ENCODE results near the gene TRPC4. TPM values are rescaled to one million over a fixed set of nuclear protein-coding genes. Genes with fewer than 3 reads are reported as not detected.

TRPC4 gene
- total and polyA plus RNA-seq, 8 donors = 0.23 to 12.3 (median 3.9) TPM; not detected in 1

- TF ChIP-seq CTCF (IDR thresholded peaks at IDR 0.05) (no peak), POLR2AphosphoS5 (IDR thresholded peaks at IDR 0.05) (no peak), POLR2A (IDR thresholded peaks at IDR 0.05) (no peak), EP300 (IDR thresholded peaks at IDR 0.05) (no peak)
- 41 to 64% (median 54%) methylated on average over 5 of the region's 5 CpGs for WGBS, 5 donors
- intact Hi-C loops (cut with DNase I; ENCODE audit: low total_unique reads) = no loop called here
These were observed 122.4 kb downstream of the TRPC4 start for GRCh38 chr13:37747071-37747612.

GRCh38 chr13:37741536-37741935, 128.0 kb downstream of the TRPC4 start:
- no peaks in the 10 kb centered on the region for H3K9me3 ChIP-seq
- DNase-seq = no peak
- TF ChIP-seq POLR2A (IDR thresholded peaks at IDR 0.05) (no peak), POLR2AphosphoS5 (IDR thresholded peaks at IDR 0.05) (no peak), CTCF (IDR thresholded peaks at IDR 0.05) (no peak), EP300 (IDR thresholded peaks at IDR 0.05) (no peak)
- WGBS, 5 donors = 62 to 75% (median 68%) methylated on average over 7 of the region's 7 CpGs
- no peaks in the 10 kb centered on the region for H3K36me3 ChIP-seq
- H3K27me3 ChIP-seq = no peaks in the 10 kb centered on the region
- no peak overlapping the region for H3K4me3 ChIP-seq
- no peak overlapping the region for H3K27ac ChIP-seq
- intact Hi-C loops (cut with DNase I; ENCODE audit: low total_unique reads) = no loop called here
- H3K4me1 ChIP-seq = no peaks in the 10 kb centered on the region

More at GRCh38 chr13:37747071-37747612, 122.4 kb downstream of the TRPC4 start:
- Histone ChIP-seq H3K9me3 (no peaks in the 10 kb centered on the region), H3K4me1 (no peaks in the 10 kb centered on the region), H3K27me3 (no peaks in the 10 kb centered on the region), H3K36me3 (no peaks in the 10 kb centered on the region), H3K4me3 (no peak overlapping the region), H3K27ac (no peak overlapping the region)
- peak in 1 of 2 donors; percentile 40 for DNase-seq

DNA sequence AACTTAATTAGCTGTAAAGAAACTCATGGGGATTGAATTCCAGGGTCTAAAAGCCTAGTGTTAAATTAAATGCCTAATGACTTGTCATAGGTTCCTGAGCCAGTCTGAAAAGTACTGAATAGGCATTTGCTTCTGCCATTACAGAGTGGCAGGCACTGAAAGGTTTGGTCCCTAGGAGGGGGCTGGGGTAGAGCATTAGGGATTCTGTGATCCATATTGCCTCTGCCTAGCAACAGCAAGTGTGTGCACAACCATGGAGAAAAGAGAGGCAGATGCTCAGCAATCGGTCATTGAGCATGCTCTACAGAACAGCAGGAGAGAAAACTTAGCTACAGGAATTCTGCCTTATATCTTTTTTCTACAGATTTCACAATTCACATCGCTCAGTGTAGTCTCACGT, 133.5 kb downstream of the TRPC4 start:
- 71 to 79% (median 78%) methylated on average over 3 of the region's 3 CpGs for WGBS, 5 donors
- DNase-seq = peak in 1 of 2 donors; percentile 48

DNA sequence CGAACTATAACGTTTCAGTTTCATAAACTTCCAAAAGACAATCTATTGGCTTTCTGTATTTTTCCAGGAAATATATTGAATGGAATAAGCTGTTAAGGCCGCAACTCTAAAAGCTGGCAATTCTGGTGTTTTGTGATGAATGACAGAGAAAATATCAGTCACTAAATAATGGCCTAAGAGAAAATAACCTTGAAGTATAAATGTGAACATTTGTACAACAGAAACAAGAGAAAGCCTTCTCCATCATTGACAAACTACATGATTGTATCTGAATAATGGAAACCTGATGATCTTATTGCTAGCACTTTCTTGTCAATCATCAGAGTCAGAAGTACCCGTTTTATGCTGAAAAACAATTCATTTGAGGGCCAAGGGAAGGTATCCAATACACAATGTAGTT, 134.3 kb downstream of the TRPC4 start:
- 57 to 66% (median 61%) methylated on average over 4 of the region's 4 CpGs for WGBS, 5 donors
- intact Hi-C loops (cut with DNase I; ENCODE audit: low total_unique reads) = no loop called here
- no peak for DNase-seq
- Histone ChIP-seq H3K4me1 (no peaks in the 10 kb centered on the region), H3K4me3 (no peak overlapping the region), H3K9me3 (no peaks in the 10 kb centered on the region), H3K27me3 (no peaks in the 10 kb centered on the region), H3K36me3 (no peaks in the 10 kb centered on the region), H3K27ac (no peak overlapping the region)
- TF ChIP-seq POLR2A (IDR thresholded peaks at IDR 0.05) = no peak
- no peak for TF ChIP-seq CTCF (IDR thresholded peaks at IDR 0.05)
- TF ChIP-seq EP300 (IDR thresholded peaks at IDR 0.05) = no peak
- no peak for TF ChIP-seq POLR2AphosphoS5 (IDR thresholded peaks at IDR 0.05)

More for the DNA sequence above, 133.5 kb downstream of the TRPC4 start:
- no peak for TF ChIP-seq POLR2AphosphoS5 (IDR thresholded peaks at IDR 0.05)
- no peak for TF ChIP-seq POLR2A (IDR thresholded peaks at IDR 0.05)
- no peak for TF ChIP-seq CTCF (IDR thresholded peaks at IDR 0.05)
- TF ChIP-seq EP300 (IDR thresholded peaks at IDR 0.05) = no peak
- Histone ChIP-seq H3K4me1 (no peaks in the 10 kb centered on the region), H3K9me3 (no peaks in the 10 kb centered on the region), H3K36me3 (no peaks in the 10 kb centered on the region), H3K27me3 (no peaks in the 10 kb centered on the region), H3K27ac (no peak overlapping the region), H3K4me3 (no peak overlapping the region)
- intact Hi-C loops (cut with DNase I; ENCODE audit: low total_unique reads) = no loop called here
